ENCODE measurements around the gene SLITRK5.

The SLITRK5 gene

DNA sequence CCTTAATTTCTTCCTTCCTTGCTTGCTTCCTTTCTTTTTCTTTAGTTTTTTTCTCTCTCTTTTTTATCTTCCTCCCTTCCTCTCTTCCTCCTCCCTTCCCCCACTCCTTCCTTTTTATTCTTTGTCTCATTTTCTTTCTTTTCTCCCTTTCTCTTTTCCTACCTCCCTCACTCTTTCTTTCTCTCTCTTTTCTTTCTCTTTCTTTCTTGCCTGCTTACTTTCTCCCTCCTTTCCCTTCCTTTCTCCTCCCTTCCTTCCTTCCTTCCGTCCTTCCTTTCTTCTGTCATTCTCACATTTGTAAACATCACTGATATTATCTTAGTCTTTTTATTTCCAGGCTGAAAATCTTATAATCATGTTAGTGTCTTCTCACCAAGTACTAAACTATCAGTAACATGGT lies 38.8 kb downstream of the SLITRK5 start:
- DNase-seq (ENCODE audit: low spot score), result no peak
- in situ Hi-C loops (cut with MboI; ENCODE audit: low sequenced_read_pairs, unreplicated experiment), result no loop called here
- TF ChIP-seq, protein P1, sequence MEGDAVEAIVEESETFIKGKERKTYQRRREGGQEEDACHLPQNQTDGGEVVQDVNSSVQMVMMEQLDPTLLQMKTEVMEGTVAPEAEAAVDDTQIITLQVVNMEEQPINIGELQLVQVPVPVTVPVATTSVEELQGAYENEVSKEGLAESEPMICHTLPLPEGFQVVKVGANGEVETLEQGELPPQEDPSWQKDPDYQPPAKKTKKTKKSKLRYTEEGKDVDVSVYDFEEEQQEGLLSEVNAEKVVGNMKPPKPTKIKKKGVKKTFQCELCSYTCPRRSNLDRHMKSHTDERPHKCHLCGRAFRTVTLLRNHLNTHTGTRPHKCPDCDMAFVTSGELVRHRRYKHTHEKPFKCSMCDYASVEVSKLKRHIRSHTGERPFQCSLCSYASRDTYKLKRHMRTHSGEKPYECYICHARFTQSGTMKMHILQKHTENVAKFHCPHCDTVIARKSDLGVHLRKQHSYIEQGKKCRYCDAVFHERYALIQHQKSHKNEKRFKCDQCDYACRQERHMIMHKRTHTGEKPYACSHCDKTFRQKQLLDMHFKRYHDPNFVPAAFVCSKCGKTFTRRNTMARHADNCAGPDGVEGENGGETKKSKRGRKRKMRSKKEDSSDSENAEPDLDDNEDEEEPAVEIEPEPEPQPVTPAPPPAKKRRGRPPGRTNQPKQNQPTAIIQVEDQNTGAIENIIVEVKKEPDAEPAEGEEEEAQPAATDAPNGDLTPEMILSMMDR (IDR thresholded peaks at IDR 0.05; ENCODE audit: borderline replicate concordance, control extremely low read depth, extremely low read depth, insufficient read depth, missing control alignments), result no peak

GRCh38 chr13:87712012-87712411 lies 40.8 kb downstream of the SLITRK5 start:
- TF ChIP-seq, protein P1 (IDR thresholded peaks at IDR 0.05; ENCODE audit: borderline replicate concordance, control extremely low read depth, extremely low read depth, insufficient read depth, missing control alignments), result no peak
- DNase-seq (ENCODE audit: low spot score), result no peak
- in situ Hi-C loops (cut with MboI; ENCODE audit: low sequenced_read_pairs, unreplicated experiment), result no loop called here

Measured in GM13976 (cell line).